Mucosa of descending colon (tissue), 3 donors: ENCODE measurements around the gene SLC66A3. TPM values are rescaled to one million over a fixed set of nuclear protein-coding genes. Genes with fewer than 3 reads are reported as not detected.
A peak's percentile ranks its signal among the peaks of the same experiment; 100 is the strongest.

Experiments used
- ATAC-seq: fragments of 200-7000 bp; cut with Tn5 transposase; one replicate; pipeline ENCODE4 v1.9.1; 2020; ENCODE audit warnings: mild to moderate bottlenecking, moderate library complexity
- DNase-seq, 3 donors: peaks; one replicate each; pipeline ENCODE4 v3.0.0-alpha.2; 2020
- H3K36me3 ChIP-seq: fragments of 200-600 bp; one replicate; pipeline ENCODE4 v1.8.0; 2021; ENCODE audit warnings: low read depth, mild to moderate bottlenecking
- H3K4me1 ChIP-seq: fragments of 200-600 bp; one replicate; pipeline ENCODE4 v1.8.0; 2021; ENCODE audit warnings: low read depth, mild to moderate bottlenecking
- H3K4me3 ChIP-seq: fragments of 200-600 bp; one replicate; pipeline ENCODE4 v1.8.0; 2021; ENCODE audit warnings: mild to moderate bottlenecking
- H3K9me3 ChIP-seq: fragments of 200-600 bp; one replicate; pipeline ENCODE4 v1.8.0; 2021; ENCODE audit warnings: mild to moderate bottlenecking
- intact Hi-C, 2 donors: fragments of 100-400 bp; cut with DNase I in 1 of 2; cut with micrococcal nuclease in 1 of 2; formaldehyde crosslinking; loops; one replicate each; pipeline versions ENCODE4 v1.11.0 to v1.11.1; 2022; cut with DNase I, micrococcal nuclease
- total RNA-seq, 3 donors: library from RNA; stranded (reverse); fragmentation: NEBNext Ultra II Directional in 2 of 3; extraction: Animal tissue kit (Norgen Biotek cat#: 25700) in 2 of 3; gene quantifications; one replicate each; pipeline versions ENCODE4 v1.2.1 to v1.2.4, GENCODE V29; 2021 to 2023
- TF ChIP-seq, protein P1 (sequence below): fragments of 200-600 bp; IDR thresholded peaks from one replicate; pipeline ENCODE4 v1.8.0; 2022; ENCODE audit warnings: antibody characterized with exemption, mild to moderate bottlenecking
- donor health status: DM: no; HTN: no; CAD: no; lungs with moderate emphysema.
- donor health status: DM: no; HTN: no; CAD: no.
- donor health status: DM: no; HTN: yes; CAD: no.

SLC66A3 gene
- total RNA-seq, 3 donors from 2014 or later = 9.4 to 14.2 (median 12.1) TPM

DNA sequence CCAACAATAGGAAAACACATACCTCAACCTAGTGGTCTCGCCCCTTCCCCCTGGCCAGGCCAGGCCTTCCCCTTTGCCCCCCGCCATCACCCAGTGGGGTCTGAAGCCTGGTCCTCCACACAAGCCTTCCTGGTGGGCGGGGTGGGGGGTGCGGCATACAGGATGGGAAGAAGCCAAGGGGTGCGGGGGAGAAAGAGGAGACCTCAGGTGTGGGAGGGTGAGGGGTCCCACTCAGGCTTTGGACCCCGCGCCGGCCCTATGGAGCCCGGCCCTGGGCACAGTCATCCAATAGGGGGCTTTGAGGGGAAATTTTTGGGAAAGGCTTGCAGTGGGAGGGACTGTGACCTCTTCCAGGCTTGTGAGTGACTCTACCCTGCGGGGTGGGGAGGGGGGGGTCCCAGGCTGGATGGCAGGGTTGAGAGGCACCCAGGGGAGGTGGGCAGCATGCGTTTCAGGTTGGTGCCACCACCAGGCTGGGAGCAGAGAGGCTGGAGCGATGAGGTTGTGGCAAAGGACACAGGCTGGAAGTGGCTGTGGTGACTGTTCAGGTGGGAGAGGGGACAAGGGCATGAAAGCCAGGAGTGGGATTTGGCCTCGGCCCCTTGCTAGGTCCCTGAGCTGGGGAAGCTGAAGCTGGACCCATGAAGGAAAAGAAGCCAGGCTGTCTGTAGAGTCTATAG lies 1.3 kb downstream of the SLC66A3 start:
- Histone ChIP-seq H3K4me3 (no peak overlapping the region), H3K9me3 (no peaks in the 10 kb centered on the region), H3K36me3 (no peaks in the 10 kb centered on the region), H3K4me1 (peaks cover 9% of the 10 kb centered on the region)
- ATAC-seq = no peak
- DNase-seq = peak; percentile 29 to 63 (median 53)
- intact Hi-C loops = no loop called here
- TF ChIP-seq, protein P1, sequence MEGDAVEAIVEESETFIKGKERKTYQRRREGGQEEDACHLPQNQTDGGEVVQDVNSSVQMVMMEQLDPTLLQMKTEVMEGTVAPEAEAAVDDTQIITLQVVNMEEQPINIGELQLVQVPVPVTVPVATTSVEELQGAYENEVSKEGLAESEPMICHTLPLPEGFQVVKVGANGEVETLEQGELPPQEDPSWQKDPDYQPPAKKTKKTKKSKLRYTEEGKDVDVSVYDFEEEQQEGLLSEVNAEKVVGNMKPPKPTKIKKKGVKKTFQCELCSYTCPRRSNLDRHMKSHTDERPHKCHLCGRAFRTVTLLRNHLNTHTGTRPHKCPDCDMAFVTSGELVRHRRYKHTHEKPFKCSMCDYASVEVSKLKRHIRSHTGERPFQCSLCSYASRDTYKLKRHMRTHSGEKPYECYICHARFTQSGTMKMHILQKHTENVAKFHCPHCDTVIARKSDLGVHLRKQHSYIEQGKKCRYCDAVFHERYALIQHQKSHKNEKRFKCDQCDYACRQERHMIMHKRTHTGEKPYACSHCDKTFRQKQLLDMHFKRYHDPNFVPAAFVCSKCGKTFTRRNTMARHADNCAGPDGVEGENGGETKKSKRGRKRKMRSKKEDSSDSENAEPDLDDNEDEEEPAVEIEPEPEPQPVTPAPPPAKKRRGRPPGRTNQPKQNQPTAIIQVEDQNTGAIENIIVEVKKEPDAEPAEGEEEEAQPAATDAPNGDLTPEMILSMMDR = no peak

DNA sequence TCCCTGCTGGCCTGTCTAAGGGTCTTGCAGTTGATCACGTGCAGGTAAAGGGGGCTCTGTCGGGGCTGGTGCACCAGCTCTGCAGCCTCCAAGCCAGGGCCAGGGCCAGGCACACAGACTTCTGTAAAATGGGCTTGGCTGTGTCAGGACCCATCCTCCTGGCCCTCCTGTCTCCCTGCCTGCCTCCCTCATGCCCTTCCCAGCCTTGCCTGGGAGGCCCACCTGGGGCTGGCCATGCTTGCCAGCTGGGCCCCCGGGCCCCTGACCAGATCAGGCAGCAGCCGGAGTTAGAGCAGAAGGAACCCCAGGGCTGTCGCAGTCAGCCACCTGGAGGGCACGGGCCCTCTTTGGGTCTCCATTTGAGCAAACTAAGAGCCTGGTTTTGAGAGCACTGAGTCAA lies 2.0 kb downstream of the SLC66A3 start:
- intact Hi-C loops = no loop called here
- Histone ChIP-seq H3K4me3 (no peak overlapping the region), H3K36me3 (no peaks in the 10 kb centered on the region), H3K4me1 (peaks cover 9% of the 10 kb centered on the region), H3K9me3 (no peaks in the 10 kb centered on the region)
- TF ChIP-seq, protein P1 = no peak
- DNase-seq (no peak), ATAC-seq (no peak)

DNA sequence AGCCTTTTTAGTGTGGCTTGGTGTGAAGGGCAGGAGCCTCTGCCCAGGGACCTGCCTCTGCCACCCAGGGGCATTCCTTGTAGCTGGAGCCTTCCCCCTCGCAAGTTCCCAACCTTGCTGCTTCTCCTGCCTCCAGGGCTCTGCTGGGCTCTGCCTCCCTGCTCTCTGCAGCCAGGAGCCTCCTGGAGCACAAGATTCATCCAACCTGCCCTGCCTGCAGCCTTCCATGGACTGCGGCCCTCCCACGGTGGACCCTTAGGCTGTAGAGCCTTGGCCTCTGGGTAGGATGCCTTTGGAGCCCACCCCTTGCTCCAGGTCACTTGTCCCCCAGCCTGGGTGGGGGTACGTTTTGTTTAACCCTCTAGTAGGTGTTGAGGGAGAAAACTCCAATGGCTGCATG lies 2.5 kb downstream of the SLC66A3 start:
- TF ChIP-seq, protein P1 = no peak
- DNase-seq = no peak
- Histone ChIP-seq H3K4me3 (no peak overlapping the region), H3K4me1 (peaks cover 9% of the 10 kb centered on the region), H3K36me3 (no peaks in the 10 kb centered on the region), H3K9me3 (no peaks in the 10 kb centered on the region)
- ATAC-seq = no peak
- intact Hi-C loops = no loop called here

DNA sequence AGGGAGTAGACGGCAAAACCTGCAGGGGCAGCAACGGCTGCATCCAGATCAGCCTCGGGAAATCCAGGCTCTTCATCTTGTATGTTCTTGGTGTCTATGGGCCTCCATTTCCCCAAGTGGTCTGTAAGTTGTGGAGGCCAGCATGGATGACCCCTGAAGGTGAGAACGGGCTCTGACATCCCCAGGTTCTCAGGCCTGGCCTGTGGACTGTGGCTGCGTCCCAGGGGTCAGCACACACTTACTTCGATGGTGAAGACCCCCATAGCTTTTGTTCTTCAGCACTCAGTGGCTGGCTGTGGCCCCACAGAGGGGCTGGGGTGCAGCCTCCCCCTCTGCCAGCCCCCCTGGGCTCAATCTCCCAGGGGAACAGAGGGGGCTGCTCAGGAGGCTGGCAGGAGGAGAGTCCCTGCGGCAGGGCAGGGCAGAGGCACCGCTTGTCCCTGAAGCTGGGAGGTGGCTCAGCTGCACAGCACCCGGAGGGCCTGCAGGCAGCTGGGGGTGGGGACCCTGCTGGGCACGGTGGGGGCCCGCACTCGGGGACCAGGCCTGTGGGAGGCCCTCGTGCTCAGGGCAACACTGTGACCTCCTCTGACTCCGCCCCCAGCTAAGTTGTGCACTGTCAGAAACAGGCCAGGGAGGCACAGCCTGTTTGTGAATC lies 3.8 kb downstream of the SLC66A3 start:
- ATAC-seq (no peak), DNase-seq (no peak)
- no peaks in the 10 kb centered on the region for H3K36me3 ChIP-seq
- H3K4me1 ChIP-seq = peaks cover 9% of the 10 kb centered on the region
- intact Hi-C loops = no loop called here
- no peak overlapping the region for H3K4me3 ChIP-seq
- no peaks in the 10 kb centered on the region for H3K9me3 ChIP-seq
- TF ChIP-seq, protein P1 = no peak

DNA sequence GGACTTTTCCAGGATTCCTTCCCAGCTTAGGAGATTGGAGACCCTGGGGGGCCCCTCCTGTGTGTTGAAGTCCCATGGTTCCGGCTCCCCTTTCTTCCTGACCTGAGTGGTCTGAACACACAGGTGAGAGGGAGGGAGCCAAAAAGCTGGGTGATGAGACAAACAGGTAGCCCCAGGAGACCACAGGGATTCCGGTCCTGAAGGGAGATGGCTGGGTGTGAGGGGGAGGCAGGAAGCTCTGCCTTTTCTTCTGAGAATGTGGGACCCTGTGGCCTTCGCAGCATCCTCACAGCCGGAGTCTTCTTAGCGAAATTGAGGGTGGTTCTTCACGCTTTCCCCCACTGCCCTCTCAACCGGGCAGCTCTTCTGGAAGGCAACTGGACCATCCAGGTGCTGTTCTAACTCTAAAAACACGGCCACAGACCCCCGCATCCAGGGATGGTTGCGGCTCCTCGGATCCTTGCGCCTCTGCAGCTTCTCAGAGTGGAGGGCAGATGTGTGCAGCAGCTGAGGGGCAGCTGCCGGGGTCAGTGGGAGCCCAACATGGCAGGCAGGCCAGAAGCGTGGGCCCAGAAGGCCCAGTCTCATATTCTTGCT lies 4.4 kb downstream of the SLC66A3 start:
- DNase-seq = no peak
- H3K9me3 ChIP-seq = no peaks in the 10 kb centered on the region
- H3K36me3 ChIP-seq = no peaks in the 10 kb centered on the region
- intact Hi-C loops = no loop called here
- TF ChIP-seq, protein P1 = no peak
- no peak for ATAC-seq
- H3K4me1 ChIP-seq = peaks cover 9% of the 10 kb centered on the region
- no peak overlapping the region for H3K4me3 ChIP-seq
